ENCODE measurements around the gene CAMK1D.

DNA sequence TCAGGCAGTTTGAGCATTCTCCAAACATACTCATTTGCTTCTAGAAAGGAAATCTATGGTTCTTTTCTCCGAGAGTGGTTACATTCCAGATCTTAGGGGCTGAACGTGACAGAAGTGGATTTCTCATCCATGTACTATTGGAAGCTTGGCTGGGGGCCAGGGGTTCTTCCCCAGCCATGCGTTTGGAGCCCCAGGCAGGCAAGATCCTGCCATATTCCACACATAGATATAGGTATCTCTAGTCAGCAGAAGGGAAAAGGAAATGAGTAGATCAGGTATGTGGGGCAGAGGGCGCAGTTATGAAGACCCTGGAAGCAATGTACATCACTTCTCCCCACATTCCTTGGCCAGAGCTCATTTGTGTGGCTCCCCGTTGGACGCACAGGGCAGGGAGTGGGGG, 352.3 kb downstream of the CAMK1D start:
- TF ChIP-seq, protein P1, sequence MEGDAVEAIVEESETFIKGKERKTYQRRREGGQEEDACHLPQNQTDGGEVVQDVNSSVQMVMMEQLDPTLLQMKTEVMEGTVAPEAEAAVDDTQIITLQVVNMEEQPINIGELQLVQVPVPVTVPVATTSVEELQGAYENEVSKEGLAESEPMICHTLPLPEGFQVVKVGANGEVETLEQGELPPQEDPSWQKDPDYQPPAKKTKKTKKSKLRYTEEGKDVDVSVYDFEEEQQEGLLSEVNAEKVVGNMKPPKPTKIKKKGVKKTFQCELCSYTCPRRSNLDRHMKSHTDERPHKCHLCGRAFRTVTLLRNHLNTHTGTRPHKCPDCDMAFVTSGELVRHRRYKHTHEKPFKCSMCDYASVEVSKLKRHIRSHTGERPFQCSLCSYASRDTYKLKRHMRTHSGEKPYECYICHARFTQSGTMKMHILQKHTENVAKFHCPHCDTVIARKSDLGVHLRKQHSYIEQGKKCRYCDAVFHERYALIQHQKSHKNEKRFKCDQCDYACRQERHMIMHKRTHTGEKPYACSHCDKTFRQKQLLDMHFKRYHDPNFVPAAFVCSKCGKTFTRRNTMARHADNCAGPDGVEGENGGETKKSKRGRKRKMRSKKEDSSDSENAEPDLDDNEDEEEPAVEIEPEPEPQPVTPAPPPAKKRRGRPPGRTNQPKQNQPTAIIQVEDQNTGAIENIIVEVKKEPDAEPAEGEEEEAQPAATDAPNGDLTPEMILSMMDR (IDR thresholded peaks at IDR 0.05; ENCODE audit: low read depth, low read length), result no peak
- TF ChIP-seq, protein P2, sequence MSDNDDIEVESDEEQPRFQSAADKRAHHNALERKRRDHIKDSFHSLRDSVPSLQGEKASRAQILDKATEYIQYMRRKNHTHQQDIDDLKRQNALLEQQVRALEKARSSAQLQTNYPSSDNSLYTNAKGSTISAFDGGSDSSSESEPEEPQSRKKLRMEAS (IDR thresholded peaks at IDR 0.05; ENCODE audit: low read depth, low read length), result no peak
- no peak for TF ChIP-seq MYC (IDR thresholded peaks at IDR 0.05; ENCODE audit: low read depth, low read length)
- no peak for TF ChIP-seq POLR2A (IDR thresholded peaks at IDR 0.05; ENCODE audit: extremely low read depth, insufficient read length)

Measured in NB4 (cell line).